Left ventricle myocardium inferior (tissue), 1 donor: ENCODE data around the gene RNPEPL1. TPM values are rescaled to one million over a fixed set of nuclear protein-coding genes. Genes with fewer than 3 reads are reported as not detected.

Experiments
- DNase-seq: peaks from one replicate; pipeline ENCODE4 v3.0.0-alpha.2; 2020
- H3K27ac ChIP-seq: fragments of 200-600 bp; replicated peaks from 2 replicates; pipeline ENCODE4 v1.8.0; 2021
- H3K27me3 ChIP-seq: fragments of 200-600 bp; 2 replicates; pipeline ENCODE4 v1.8.0; 2021; ENCODE audit warnings: low read depth
- H3K36me3 ChIP-seq: fragments of 200-600 bp; 2 replicates; pipeline ENCODE4 v1.8.0; 2021
- H3K4me1 ChIP-seq: fragments of 200-600 bp; 2 replicates; pipeline ENCODE4 v1.8.0; 2021
- H3K4me3 ChIP-seq: fragments of 200-600 bp; 2 replicates; pipeline ENCODE4 v1.8.0; 2021; ENCODE audit warnings: mild to moderate bottlenecking, moderate library complexity
- H3K9me3 ChIP-seq: fragments of 200-600 bp; replicated peaks from 2 replicates; pipeline ENCODE4 v1.8.0; 2021
- intact Hi-C: fragments of 100-400 bp; cut with micrococcal nuclease; formaldehyde crosslinking; loops from one replicate; pipeline ENCODE4 v1.11.0; 2022
- total RNA-seq: library from RNA; stranded (reverse); fragmentation: NEBNext Ultra II Directional; extraction: Animal tissue kit (Norgen Biotek cat#: 25700); gene quantifications from one replicate; pipeline ENCODE4 v1.2.1, GENCODE V29; 2021
- TF ChIP-seq, protein P1 (sequence below): fragments of 200-600 bp; IDR thresholded peaks from 2 replicates; pipeline ENCODE4 v1.8.0; 2021; ENCODE audit warnings: antibody characterized with exemption, mild to moderate bottlenecking, borderline replicate concordance
- donor health status: DM: no; HTN: yes; CAD: no; lungs with severe emphysema.

RNPEPL1 gene
- total RNA-seq, 1 donor from 2014 or later = 80.1 TPM

DNA sequence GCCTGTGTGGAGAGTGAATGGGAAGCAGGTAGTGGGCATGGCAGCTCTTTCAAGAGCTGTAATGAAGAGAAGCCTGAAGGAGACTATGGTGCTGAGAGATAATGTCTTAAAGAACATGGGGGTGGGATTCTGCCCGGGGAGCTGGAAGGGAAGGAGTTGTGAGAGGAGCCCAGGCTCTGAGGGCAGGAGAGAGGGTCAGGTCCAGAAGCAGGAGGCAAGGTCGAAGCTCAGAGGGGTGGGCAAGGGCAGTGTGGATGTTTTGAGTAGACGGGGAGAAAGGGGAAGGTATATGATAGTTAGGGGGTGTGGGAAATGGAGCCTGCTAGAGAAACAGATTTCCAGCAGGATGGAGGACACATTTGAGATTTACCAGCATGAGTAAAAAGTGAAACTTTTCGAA lies 20.4 kb downstream of the RNPEPL1 start:
- TF ChIP-seq, protein P1, sequence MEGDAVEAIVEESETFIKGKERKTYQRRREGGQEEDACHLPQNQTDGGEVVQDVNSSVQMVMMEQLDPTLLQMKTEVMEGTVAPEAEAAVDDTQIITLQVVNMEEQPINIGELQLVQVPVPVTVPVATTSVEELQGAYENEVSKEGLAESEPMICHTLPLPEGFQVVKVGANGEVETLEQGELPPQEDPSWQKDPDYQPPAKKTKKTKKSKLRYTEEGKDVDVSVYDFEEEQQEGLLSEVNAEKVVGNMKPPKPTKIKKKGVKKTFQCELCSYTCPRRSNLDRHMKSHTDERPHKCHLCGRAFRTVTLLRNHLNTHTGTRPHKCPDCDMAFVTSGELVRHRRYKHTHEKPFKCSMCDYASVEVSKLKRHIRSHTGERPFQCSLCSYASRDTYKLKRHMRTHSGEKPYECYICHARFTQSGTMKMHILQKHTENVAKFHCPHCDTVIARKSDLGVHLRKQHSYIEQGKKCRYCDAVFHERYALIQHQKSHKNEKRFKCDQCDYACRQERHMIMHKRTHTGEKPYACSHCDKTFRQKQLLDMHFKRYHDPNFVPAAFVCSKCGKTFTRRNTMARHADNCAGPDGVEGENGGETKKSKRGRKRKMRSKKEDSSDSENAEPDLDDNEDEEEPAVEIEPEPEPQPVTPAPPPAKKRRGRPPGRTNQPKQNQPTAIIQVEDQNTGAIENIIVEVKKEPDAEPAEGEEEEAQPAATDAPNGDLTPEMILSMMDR = no peak
- Histone ChIP-seq H3K36me3 (peaks cover 33% of the 10 kb centered on the region), H3K27ac (no peak overlapping the region), H3K4me3 (no peak overlapping the region), H3K27me3 (no peaks in the 10 kb centered on the region), H3K9me3 (no peaks in the 10 kb centered on the region), H3K4me1 (peaks cover 95% of the 10 kb centered on the region)
- no peak for DNase-seq
- intact Hi-C loops = no loop called here

DNA sequence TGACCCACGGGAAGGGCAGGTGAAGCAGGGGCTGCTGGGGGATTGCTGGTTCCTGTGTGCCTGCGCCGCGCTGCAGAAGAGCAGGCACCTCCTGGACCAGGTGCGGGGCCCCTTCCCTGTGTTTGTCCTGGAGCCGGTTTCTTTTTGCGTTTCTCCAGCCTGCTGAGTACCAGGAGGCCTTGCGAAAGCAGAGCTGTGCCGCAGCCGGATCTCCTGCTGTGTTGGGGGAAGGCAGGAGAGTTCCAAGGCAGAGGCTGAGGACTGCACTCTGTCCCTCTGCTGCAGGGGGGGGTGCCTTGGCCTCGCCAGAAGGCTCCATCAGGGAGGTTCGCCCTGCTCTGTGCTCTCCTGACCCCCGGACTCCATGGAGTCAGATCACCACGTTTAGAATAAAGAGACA lies 21.1 kb downstream of the RNPEPL1 start:
- H3K4me3 ChIP-seq = no peak overlapping the region
- no peaks in the 10 kb centered on the region for H3K27me3 ChIP-seq
- TF ChIP-seq, protein P1 = no peak
- DNase-seq = no peak
- intact Hi-C loops = no loop called here
- peak overlapping the region; percentile 89 for H3K27ac ChIP-seq
- peaks cover 33% of the 10 kb centered on the region for H3K36me3 ChIP-seq
- peaks cover 93% of the 10 kb centered on the region for H3K4me1 ChIP-seq
- H3K9me3 ChIP-seq = no peaks in the 10 kb centered on the region

DNA sequence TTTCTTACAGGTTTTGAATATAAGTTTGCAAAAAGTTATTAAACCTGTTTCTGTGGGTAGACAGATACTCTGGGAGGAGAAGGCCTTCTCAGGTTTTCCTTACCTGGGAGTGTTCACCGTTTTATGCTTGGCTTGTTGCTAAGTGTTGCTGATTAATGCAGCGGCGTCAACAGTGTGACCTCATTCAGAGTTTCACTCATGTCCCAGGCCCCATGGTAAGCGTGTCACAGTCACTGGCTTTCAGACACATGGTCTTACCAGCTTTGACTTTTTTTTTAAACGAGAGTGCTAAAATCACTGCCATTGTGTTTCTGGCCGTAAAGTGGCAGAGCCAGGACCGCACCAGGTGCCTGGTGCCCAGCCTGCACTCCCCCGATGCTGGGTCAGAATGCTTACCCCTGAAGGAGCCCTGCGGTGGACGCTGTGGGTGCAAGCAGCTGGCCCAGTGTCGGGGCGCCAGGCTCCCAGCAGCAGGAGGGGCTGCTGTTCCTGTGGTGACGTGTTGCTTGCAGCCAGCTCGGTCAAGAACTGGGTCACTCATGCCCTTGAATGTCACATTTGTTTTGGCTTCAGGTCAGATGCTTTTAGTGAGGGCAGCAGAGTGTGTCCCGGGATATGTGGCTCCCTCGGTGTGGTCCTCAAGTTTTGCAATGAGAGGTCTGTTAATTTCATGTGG lies 21.7 kb downstream of the RNPEPL1 start:
- peak overlapping the region; percentile 89 for H3K27ac ChIP-seq
- intact Hi-C loops = no loop called here
- peak; percentile 26 for DNase-seq
- peaks cover 93% of the 10 kb centered on the region for H3K4me1 ChIP-seq
- no peaks in the 10 kb centered on the region for H3K9me3 ChIP-seq
- no peak overlapping the region for H3K4me3 ChIP-seq
- peaks cover 34% of the 10 kb centered on the region for H3K36me3 ChIP-seq
- TF ChIP-seq, protein P1 = no peak
- H3K27me3 ChIP-seq = no peaks in the 10 kb centered on the region

DNA sequence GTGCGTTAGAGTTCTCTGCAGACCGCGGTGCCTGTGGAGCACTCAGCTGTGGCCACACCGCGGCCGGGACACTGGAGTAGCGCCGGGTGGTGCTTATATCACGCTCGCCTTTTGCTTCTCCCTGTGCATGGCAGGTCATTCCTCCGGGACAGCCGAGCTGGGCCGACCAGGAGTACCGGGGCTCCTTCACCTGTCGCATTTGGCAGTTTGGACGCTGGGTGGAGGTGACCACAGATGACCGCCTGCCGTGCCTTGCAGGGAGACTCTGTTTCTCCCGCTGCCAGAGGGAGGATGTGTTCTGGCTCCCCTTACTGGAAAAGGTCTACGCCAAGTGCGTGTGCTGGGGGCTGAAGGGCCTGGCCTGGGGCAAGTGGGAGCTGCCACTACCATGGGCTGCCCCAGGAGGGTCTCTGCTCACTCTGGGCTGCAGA lies 22.4 kb downstream of the RNPEPL1 start:
- H3K36me3 ChIP-seq = peaks cover 41% of the 10 kb centered on the region
- no peak overlapping the region for H3K4me3 ChIP-seq
- H3K27ac ChIP-seq = peak overlapping the region; percentile 89
- intact Hi-C loops = no loop called here
- no peak for DNase-seq
- H3K9me3 ChIP-seq = no peaks in the 10 kb centered on the region
- TF ChIP-seq, protein P1 = no peak
- peaks cover 93% of the 10 kb centered on the region for H3K4me1 ChIP-seq
- no peaks in the 10 kb centered on the region for H3K27me3 ChIP-seq

DNA sequence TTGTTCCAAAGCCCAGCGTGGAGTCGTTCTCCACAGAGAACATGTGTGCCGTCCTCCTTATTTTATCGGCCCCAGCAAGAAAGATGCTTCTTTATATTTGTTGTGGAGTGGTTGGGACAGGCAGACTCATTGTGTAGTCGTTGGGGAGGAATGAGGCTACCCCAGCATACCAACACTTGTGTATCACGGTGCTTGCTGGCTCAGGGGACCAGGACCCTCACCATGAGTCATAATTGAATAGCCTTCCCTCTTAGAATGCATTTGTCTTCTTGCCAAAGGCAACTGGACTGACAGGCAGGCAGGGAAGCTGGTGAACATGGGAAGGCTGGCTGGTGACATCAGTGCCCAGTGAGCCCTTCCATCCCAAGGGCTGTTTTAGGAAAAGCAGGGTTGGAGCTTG lies 22.9 kb downstream of the RNPEPL1 start:
- Histone ChIP-seq H3K36me3 (peaks cover 44% of the 10 kb centered on the region), H3K4me1 (peaks cover 95% of the 10 kb centered on the region), H3K9me3 (no peaks in the 10 kb centered on the region), H3K27ac (peak overlapping the region; percentile 89), H3K27me3 (no peaks in the 10 kb centered on the region), H3K4me3 (no peak overlapping the region)
- intact Hi-C loops = no loop called here
- no peak for DNase-seq
- TF ChIP-seq, protein P1 = no peak
